H9 (cell line): Measurements from ENCODE around the gene COX5B. TPM values are rescaled to one million over a fixed set of nuclear protein-coding genes. Genes with fewer than 3 reads are reported as not detected.

ENCODE experiments used
- DNase-seq: peaks from one replicate; pipeline ENCODE4 v3.0.0-alpha.2; 2017
- H2AFZ ChIP-seq: one replicate; pipeline ENCODE4 v1.6.1; 2013; ENCODE audit warnings: mild to moderate bottlenecking, low read length, control low read depth, moderate library complexity
- H2AK5ac ChIP-seq: 2 replicates; pipeline ENCODE4 v1.6.1; 2013; ENCODE audit warnings: low read length, control low read depth, mixed read lengths; ENCODE audit not compliant: insufficient read length
- H2BK120ac ChIP-seq: one replicate; pipeline ENCODE4 v1.6.1; 2013; ENCODE audit warnings: low read depth, mild to moderate bottlenecking, low read length, control low read depth, inconsistent platforms; ENCODE audit not compliant: poor library complexity, severe bottlenecking
- H2BK12ac ChIP-seq: 2 replicates; pipeline ENCODE4 v1.6.1; 2013; ENCODE audit warnings: low read length, control low read depth, mixed read lengths, low read depth; ENCODE audit not compliant: insufficient read length
- H2BK15ac ChIP-seq: 2 replicates; pipeline ENCODE4 v1.6.1; 2013; ENCODE audit warnings: low read depth, low read length, control low read depth
- H2BK20ac ChIP-seq: one replicate; pipeline ENCODE4 v1.6.1; 2013; ENCODE audit warnings: low read depth, mild to moderate bottlenecking, low read length, control low read depth, inconsistent platforms; ENCODE audit not compliant: poor library complexity, severe bottlenecking
- H2BK5ac ChIP-seq: 2 replicates; pipeline ENCODE4 v1.6.1; 2013; ENCODE audit warnings: low read length, control low read depth, mixed read lengths; ENCODE audit not compliant: insufficient read length
- H3K14ac ChIP-seq: 2 replicates; pipeline ENCODE4 v1.6.1; 2013; ENCODE audit warnings: low read length, control low read depth; ENCODE audit not compliant: insufficient read depth
- H3K18ac ChIP-seq: 2 replicates; pipeline ENCODE4 v1.6.1; 2013; ENCODE audit warnings: low read depth, mild to moderate bottlenecking, mixed read lengths, low read length, control low read depth; ENCODE audit not compliant: insufficient read length
- H3K23ac ChIP-seq: 2 replicates; pipeline ENCODE4 v1.6.1; 2013; ENCODE audit warnings: low read length, control low read depth, mixed read lengths, low read depth; ENCODE audit not compliant: insufficient read length
- H3K23me2 ChIP-seq: 2 replicates; pipeline ENCODE4 v1.6.1; 2013; ENCODE audit warnings: low read depth, mild to moderate bottlenecking, mixed read lengths, low read length, control low read depth; ENCODE audit not compliant: insufficient read length, poor library complexity, severe bottlenecking
- H3K27ac ChIP-seq: 2 replicates; pipeline ENCODE4 v1.5.1; 2013; ENCODE audit warnings: low read length, control low read depth, mixed read lengths, low read depth; ENCODE audit not compliant: insufficient read length
- H3K27me3 ChIP-seq: 2 replicates; pipeline ENCODE4 v1.6.1; 2013; ENCODE audit warnings: low read length, control low read depth, inconsistent platforms; ENCODE audit not compliant: insufficient read depth
- H3K4ac ChIP-seq: 2 replicates; pipeline ENCODE4 v1.6.1; 2013; ENCODE audit warnings: low read depth, mild to moderate bottlenecking, control low read depth, inconsistent platforms, low read length, moderate library complexity
- H3K4me1 ChIP-seq: 2 replicates; pipeline ENCODE4 v1.6.1; 2013; ENCODE audit warnings: low read length, control low read depth, inconsistent platforms; ENCODE audit not compliant: insufficient read depth
- H3K4me2 ChIP-seq: 2 replicates; pipeline ENCODE4 v1.6.1; 2013; ENCODE audit warnings: low read length, control low read depth, mixed read lengths; ENCODE audit not compliant: insufficient read length, insufficient read depth
- H3K56ac ChIP-seq: 2 replicates; pipeline ENCODE4 v1.6.1; 2013; ENCODE audit warnings: low read depth, mild to moderate bottlenecking, mixed read lengths, low read length, control low read depth; ENCODE audit not compliant: insufficient read length
- H3K79me1 ChIP-seq: 2 replicates; pipeline ENCODE4 v1.6.1; 2013; ENCODE audit warnings: low read depth, mild to moderate bottlenecking, moderate library complexity, low read length, control low read depth, inconsistent platforms; ENCODE audit not compliant: insufficient read depth, poor library complexity, severe bottlenecking
- H3K79me2 ChIP-seq: 2 replicates; pipeline ENCODE4 v1.6.1; 2013; ENCODE audit warnings: low read length, control low read depth, inconsistent platforms; ENCODE audit not compliant: insufficient read depth
- H3K9ac ChIP-seq: 2 replicates; pipeline ENCODE4 v1.6.1; 2013; ENCODE audit warnings: low read length, control low read depth, mixed read lengths; ENCODE audit not compliant: insufficient read length; ENCODE audit errors: extremely low read depth
- H3K9me3 ChIP-seq: one replicate; pipeline ENCODE4 v1.6.1; 2013; ENCODE audit warnings: low read depth, low read length, inconsistent platforms; ENCODE audit not compliant: control insufficient read depth
- H3T11ph ChIP-seq: one replicate; pipeline ENCODE4 v1.6.1; 2013; ENCODE audit warnings: mild to moderate bottlenecking, low read length, control low read depth, inconsistent platforms
- H4K20me1 ChIP-seq: one replicate; pipeline ENCODE4 v1.6.1; 2013; ENCODE audit not compliant: control insufficient read depth, insufficient read length, insufficient read depth
- H4K5ac ChIP-seq: 2 replicates; pipeline ENCODE4 v1.6.1; 2013; ENCODE audit warnings: low read depth, mild to moderate bottlenecking, mixed read lengths, low read length, control low read depth; ENCODE audit not compliant: insufficient read length
- H4K8ac ChIP-seq: replicated peaks from 2 replicates; pipeline ENCODE4 v1.6.1; 2013; ENCODE audit warnings: low read length, control low read depth, mixed read lengths, low read depth; ENCODE audit not compliant: insufficient read length
- H4K91ac ChIP-seq: 2 replicates; pipeline ENCODE4 v1.6.1; 2013; ENCODE audit warnings: low read depth, mild to moderate bottlenecking, moderate library complexity, mixed read lengths, low read length, control low read depth; ENCODE audit not compliant: insufficient read length
- H3K27ac Mint-ChIP-seq, 3 experiments: 2 replicates in 2 of 3; 3 replicates in 1 of 3; pipeline ENCODE4 v1.8.0; 2020 to 2021; ENCODE audit warnings: mixed read lengths in 3 of 3, mild to moderate bottlenecking in 1 of 3, moderate library complexity in 1 of 3
- H3K27me3 Mint-ChIP-seq: 2 replicates; pipeline ENCODE4 v1.8.0; 2021; ENCODE audit warnings: low read depth, mild to moderate bottlenecking, moderate library complexity, mixed read lengths
- H3K36me3 Mint-ChIP-seq, 3 experiments: 2 replicates in 2 of 3; 3 replicates in 1 of 3; pipeline ENCODE4 v1.8.0; 2020 to 2021; ENCODE audit warnings: low read depth in 3 of 3, mixed read lengths in 3 of 3; ENCODE audit not compliant: insufficient read depth in 1 of 3
- H3K4me1 Mint-ChIP-seq, 2 experiments: 2 replicates each; pipeline ENCODE4 v1.8.0; 2020; ENCODE audit warnings: mixed read lengths in 2 of 2
- H3K4me3 Mint-ChIP-seq, 2 experiments: 2 replicates in 1 of 2; 3 replicates in 1 of 2; pipeline ENCODE4 v1.8.0; 2020 to 2021; ENCODE audit warnings: mild to moderate bottlenecking in 2 of 2, mixed read lengths in 2 of 2, moderate library complexity in 1 of 2
- H3K9me3 Mint-ChIP-seq, 2 experiments: 2 replicates in 1 of 2; 3 replicates in 1 of 2; pipeline ENCODE4 v1.8.0; 2020; ENCODE audit warnings: mild to moderate bottlenecking in 2 of 2, mixed read lengths in 2 of 2, moderate library complexity in 1 of 2
- CTCF ChIP-seq: fragments of 200-600 bp; sonication (generic); conservative IDR thresholded peaks from 3 replicates; pipeline ENCODE4 v1.8.0; 2021; ENCODE audit warnings: antibody characterized with exemption, mild to moderate bottlenecking
- WGBS: extraction: QIAGEN DNeasy Blood & Tissue Kit; methylation state at CpG from one replicate; pipeline ENCODE4 v1.1.7; 2013; ENCODE audit warnings: missing lambda C conversion rate, low lambda C conversion rate, mixed read lengths; ENCODE audit not compliant: insufficient read length; ENCODE audit errors: extremely low coverage; 5-methylcytosine and 5-hydroxymethylcytosine counted together
- total RNA-seq: library from RNA; stranded (reverse); gene quantifications from 2 replicates; pipeline ENCODE4 v1.2.1, GENCODE V29; 2021

COX5B gene
- total RNA-seq, 1 experiment from 2014 or later = 237 TPM

GRCh38 chr2:97670471-97670870, 24.6 kb downstream of the COX5B start:
- no peak overlapping the region for H3K4me3 Mint-ChIP-seq

More at GRCh38 chr2:97670471-97670870, 24.6 kb downstream of the COX5B start:
- Histone ChIP-seq H2BK120ac (no peak overlapping the region), H3K27me3 (no peaks in the 10 kb centered on the region), H3K79me2 (no peaks in the 10 kb centered on the region), H3K14ac (no peak overlapping the region), H3K56ac (no peak overlapping the region), H3K4me1 (no peaks in the 10 kb centered on the region), H2BK20ac (no peak overlapping the region), H3K4me2 (no peak overlapping the region), H2BK15ac (no peak overlapping the region), H2AFZ (no peak overlapping the region), H3K23ac (no peak overlapping the region), H2BK5ac (no peak overlapping the region), H4K8ac (no peak overlapping the region), H3K27ac (no peak overlapping the region), H3K79me1 (no peaks in the 10 kb centered on the region), H3K18ac (no peak overlapping the region), H4K5ac (no peak overlapping the region), H2BK12ac (no peak overlapping the region), H3K9ac (no peak overlapping the region), H3K23me2 (no peaks in the 10 kb centered on the region), H4K91ac (no peak overlapping the region), H3T11ph (no peak overlapping the region), H3K9me3 (no peaks in the 10 kb centered on the region), H3K4ac (no peak overlapping the region), H4K20me1 (no peaks in the 10 kb centered on the region), H2AK5ac (no peak overlapping the region)
- Mint-ChIP-seq H3K9me3 (no peaks in the 10 kb centered on the region), H3K4me1 (peaks cover 1 to 4% of the 10 kb centered on the region in 2 experiments), H3K36me3 (no peaks in the 10 kb centered on the region; a peak in 1 of 7 replicates), H3K27ac (no peak overlapping the region), H3K27me3 (no peaks in the 10 kb centered on the region)
- WGBS = no CpG with 5 or more reads among the region's 1 CpG
- no peak for DNase-seq
- TF ChIP-seq CTCF = no peak
